ENCODE data around the gene CCDC110.

The CCDC110 gene

GRCh38 chr4:185412412-185412811, 59.1 kb downstream of the CCDC110 start:
- DNase-seq: no peak

- DNase-seq: no peak
These were observed 59.7 kb downstream of the CCDC110 start for GRCh38 chr4:185411849-185412248.

DNA sequence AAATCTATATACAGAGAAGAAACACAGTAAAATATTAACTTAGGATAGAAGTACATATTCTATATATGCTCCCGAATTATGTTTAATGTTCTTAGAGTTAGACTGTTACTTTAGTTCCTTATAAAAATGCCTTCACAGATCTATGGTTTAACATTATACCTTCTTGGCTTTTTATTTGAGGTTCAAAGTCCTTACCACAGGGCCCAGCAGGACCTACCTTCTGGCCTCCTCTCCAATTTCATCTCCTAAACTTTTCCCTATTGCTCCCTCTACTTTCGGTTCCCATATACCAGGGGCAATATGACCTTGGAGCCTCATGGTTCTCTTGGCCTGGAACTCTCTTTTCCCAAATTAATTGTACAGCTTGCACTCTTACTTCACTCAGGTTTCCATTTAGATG, 63.1 kb downstream of the CCDC110 start:
- no peak for DNase-seq

DNA sequence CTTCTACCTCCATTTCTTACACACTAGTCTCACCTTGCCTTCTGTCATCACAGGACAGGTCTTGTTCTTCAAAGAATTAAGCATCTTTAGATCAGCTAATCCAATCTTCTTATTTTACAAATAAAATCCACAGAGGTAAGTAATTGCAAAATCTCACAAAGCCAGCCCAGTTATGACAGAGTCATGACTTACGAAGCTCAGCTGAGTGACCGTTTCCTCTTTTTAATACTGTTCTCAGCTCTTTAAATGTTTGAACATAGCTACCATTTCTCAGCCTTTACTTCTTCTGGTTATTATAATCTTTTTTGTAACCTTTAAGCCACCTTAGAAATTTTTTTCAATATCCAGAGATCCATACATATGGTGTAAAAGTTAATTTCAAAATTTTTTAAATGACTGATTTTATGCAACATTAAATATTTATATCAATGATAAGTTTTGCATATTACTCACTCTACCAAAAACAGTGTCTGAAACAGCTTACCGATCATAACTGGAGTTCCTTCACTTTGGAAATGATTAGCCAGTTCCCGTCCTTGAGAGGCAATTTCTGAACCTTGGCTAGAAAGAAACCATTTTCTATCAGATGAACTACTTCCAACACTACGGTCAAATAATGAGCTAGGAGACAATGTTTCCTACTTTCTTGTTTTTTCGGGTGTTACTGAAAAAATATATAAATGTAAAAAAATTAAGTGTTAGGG, 66.1 kb downstream of the CCDC110 start:
- DNase-seq: no peak

DNA sequence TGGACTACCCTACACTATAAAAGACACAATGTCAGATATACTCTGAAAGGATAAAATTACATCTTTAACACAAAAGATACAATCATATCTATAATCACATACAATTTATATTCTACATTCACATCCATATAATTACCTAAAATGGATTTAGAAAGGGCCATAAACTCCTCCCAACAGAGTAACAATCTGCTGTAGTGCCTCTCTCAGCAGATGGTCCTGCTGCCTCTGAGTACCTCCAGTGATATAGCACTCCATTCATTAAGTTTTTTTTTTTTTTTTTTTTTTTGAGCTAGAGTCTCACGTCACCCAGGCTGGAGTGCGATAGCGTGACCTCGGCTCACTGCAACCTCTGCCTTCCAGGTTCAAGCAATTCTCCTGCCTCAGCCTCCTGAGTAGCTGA, 67.5 kb downstream of the CCDC110 start:
- no peak for DNase-seq

DNA sequence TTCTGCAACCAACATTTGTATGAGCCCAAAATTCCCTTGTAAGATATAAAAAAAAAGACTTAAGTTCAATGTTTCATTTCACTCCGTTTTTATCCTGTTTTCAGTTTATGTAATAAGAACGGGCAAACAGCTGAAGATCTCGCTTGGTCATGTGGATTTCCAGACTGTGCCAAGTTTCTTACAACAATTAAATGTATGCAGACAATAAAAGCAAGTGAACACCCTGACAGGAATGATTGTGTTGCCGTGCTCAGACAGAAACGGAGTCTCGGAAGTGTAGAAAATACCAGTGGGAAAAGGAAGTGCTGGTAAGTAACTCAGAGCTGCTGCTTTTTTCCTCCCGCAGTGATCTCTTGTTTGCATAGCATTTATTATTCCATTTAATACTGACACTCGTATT, 72.1 kb downstream of the CCDC110 start:
- no peak for DNase-seq

DNA sequence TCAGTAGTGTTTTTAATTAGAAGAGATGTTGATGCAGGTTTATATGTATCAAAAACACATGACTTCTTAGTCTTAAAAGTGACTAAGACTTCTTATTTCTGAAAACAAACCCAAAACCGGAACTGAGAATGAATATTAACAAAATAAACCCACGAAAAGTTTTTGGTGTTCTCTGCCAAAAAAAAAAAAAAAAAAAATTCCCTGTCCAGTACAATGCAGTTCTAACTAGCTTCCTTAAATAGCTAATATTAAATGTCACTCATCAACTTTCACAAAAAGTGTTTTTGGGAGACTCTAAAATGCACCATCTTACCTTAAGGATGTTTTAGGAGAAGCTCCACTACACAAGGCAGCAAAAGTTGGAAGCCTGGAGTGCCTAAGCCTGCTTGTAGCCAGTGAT, 72.9 kb downstream of the CCDC110 start:
- no peak for DNase-seq

DNA sequence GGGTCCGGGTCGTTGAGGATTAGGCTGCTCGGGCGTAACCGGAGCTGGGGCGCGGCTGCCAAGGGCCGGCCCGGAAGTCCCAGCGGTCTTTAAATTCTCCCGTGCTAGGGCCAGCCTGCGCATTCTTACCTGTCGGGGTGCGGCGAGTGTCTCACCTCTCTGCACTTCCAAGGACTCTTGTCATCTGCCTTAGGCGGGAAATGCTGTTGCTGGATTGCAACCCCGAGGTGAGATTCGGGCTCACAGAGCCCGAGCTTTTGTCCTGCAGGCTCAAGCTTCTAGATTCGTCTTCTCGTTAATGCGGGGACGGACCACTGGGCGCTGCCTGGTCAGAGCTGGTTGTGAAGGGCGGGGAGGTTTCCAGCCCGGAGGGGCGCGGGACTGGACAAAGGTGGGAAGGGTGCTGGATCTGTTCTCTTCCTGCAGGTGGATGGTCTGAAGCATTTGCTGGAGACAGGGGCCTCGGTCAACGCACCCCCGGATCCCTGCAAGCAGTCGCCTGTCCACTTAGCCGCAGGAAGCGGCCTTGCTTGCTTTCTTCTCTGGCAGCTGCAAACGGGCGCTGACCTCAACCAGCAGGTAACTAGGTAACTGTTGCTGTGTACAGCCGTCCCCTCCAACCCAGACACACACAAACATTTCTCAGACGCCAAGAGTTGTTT, 74.7 kb downstream of the CCDC110 start, which contains the start of gene ANKRD37:
ANKRD37 (plus strand) TSS at position 118 of the 662 bp plus-strand sequence; CDS start at position 201, 83 bp downstream.
- DNase-seq: no peak

DNA sequence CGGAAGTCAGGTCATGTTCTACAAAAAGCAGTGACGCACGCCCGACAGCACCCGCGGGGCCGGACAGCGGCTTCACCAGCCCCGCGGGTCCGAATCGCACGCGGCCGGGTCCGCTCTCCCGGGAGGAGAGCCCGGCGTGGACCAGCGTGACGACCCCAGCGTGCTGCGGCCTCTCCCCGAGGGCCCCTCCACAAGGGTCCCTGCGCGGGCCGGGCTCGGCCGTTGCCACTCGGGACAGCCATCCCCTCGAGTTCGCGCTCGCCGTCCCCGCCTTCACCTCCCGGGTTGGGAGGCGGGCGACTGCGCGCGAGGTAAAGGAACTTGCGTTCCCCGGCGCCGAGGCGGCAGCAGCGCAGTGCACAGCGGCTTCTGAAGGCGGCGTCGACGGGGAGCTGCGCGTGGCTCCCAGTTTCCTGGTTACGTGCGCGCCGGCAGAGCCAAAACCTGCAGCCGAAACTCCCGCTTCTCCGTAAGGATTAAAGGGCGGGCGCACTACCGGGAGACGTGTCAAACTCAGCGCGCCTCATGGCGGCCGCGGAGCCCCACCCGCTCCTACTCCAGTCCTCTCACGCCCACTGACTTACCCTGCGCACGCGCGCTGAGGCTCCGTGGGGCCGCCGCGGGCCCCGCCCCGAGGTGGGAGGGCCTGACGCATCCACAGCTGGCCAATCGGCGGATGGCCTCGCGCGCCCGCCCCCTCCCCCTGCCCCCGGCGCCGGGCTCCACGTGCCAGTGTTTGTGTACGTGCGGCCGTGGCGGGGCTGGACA, 75.4 kb downstream of the CCDC110 start:
- DNase-seq: peak; percentile 92

DNA sequence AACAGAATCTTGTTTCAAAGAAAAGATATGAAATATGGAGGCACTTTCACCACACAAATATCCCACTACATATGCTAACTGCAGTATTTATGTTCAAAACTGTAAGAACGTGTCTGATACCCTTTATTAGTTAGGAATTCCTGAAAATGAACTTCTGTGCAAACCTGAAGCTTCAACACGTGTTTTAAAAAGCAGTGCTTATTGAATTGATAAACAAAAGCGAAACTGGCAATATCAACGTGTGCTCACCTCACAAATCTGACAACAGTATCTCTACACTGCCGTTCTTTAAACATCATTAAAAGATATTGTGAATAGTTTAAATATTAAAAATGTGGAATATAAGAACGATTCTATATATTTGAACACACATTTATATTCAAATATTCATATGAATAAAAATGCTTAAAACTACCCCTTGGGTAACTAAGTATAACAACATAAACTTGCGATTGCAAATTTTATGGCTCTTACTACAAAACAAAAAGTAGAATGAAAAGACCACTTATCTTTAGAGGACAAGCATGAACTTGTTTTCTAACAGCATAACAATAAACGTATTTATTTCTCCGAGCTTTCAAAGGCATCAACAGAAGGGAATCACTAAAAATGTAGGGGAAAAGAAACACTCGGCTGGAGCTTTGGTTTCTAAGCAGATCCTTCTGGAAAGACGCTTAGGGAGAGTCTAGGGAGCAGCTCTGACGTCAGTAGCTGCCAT, 76.1 kb downstream of the CCDC110 start, which contains the start of gene LRP2BP:
LRP2BP (minus strand) TSS at position 687 of the 718 bp plus-strand sequence. CDS start 17,738 bp downstream, outside the sequence.
- no peak for DNase-seq

All from activated gamma-delta T cell treated with Interleukin-2 at 50 U/mL for 16 hours (primary cell).